ENCODE results near the gene SLC7A4.
A peak's percentile ranks its signal among the peaks of the same experiment; 100 is the strongest.

The SLC7A4 gene

DNA sequence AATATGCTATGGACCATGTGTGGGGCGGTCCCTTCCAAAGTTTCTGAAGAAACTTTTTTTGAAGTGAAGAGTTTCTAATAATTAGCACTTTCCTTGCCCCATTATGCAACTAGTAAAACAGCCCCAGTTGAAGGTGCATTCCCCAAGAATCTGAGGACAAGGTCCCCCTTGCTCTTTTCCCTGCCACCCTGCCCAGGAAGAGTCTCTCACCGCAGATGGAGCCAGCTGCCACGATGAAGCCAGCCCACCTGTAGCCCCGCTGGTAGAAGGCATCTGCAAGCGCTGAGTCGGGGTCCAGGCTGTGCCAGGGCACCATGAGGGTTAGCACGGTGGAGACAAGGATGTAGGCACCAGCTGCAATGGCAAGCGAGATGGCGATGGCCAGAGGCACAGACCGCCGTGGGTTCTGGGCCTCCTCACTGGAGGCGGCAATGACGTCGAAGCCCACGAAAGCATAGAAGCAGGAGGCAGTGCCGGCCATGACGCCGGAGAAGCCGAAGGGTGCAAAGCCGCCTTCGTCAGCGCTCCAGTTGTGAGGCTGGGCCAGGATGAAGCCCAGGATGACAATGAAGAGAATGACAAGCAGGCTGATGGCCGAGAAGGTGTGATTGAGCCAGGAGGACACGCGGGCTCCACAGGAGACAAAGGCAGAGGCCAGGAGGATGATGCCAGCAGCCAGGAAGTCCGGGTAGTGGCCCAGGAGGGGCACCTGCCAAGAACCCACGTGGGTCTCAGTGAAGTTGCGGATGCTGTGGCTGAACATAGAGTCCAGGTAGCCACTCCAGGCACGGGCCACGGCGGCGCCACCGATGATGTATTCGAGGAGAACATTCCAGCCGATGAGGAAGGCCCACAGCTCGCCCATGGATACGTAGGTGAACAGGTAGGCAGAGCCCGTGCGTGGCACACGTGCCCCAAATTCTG is 1.5 kb downstream of the SLC7A4 start:
- DNase-seq (ENCODE audit: low read depth) = no peak
- no peak overlapping the region for H3K4me3 ChIP-seq (ENCODE audit: control insufficient read depth, low read depth, low read length)
- no peak for TF ChIP-seq CTCF (conservative IDR thresholded peaks at IDR 0.05; ENCODE audit: control insufficient read depth, insufficient read depth, low read depth, low read length)

GRCh38 chr22:21030032-21030431 is 2.3 kb downstream of the SLC7A4 start:
- no peak for TF ChIP-seq CTCF (conservative IDR thresholded peaks at IDR 0.05; ENCODE audit: control insufficient read depth, insufficient read depth, low read depth, low read length)

GRCh38 chr22:21029486-21030025 is 2.8 kb downstream of the SLC7A4 start:
- DNase-seq (ENCODE audit: low read depth) = no peak
- TF ChIP-seq CTCF (conservative IDR thresholded peaks at IDR 0.05; ENCODE audit: control insufficient read depth, insufficient read depth, low read depth, low read length) = no peak
- no peak overlapping the region for H3K4me3 ChIP-seq (ENCODE audit: control insufficient read depth, low read depth, low read length)

More at GRCh38 chr22:21030032-21030431, 2.3 kb downstream of the SLC7A4 start:
- DNase-seq (ENCODE audit: low read depth) = no peak
- H3K4me3 ChIP-seq (ENCODE audit: control insufficient read depth, low read depth, low read length) = no peak overlapping the region

DNA sequence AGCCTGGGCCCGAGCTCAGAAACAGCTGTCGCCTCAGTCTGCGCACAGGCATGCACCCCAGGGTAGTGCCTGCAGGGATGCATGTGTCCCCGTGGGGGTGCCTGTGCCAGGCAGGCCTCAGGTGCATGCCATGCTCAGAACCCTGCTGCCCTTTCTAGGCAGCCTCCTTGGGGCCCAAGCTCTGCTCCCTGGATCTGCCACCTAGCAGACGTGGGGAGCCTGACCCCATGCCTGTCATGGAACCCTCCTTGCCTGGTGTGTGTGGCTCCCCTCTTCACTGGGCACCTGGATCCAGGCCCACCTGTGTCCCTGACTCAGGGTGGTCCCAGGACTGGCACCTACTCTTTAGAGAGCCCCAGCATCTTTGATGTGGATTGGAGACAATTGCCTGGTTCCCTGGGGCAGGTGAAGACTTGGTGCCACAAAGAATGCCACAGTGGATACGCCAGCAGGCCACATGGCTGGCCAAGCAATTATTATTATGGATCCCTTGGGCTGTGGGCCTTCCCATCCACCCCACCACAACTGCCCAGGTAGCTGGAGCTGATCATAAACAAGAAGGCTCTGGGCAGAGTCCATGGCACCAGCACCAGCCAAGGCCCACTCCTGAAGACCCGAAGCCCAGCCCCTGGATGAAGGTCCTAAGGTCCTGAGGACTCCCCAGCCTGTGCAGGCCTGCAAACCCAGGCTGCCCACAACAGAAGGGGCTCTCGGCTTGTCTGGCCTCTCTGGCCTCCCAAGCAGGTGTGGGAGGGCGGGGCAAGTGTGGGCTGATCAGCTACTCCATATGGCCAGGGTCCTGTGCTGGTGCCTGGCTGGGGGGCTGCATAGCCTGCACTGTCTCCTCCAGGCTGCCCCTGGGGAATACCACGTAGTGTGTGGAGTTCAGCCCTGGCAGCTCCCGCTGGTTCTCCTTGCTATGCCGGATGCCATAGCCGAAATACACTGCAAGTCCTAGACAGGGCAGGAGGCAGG is 3.8 kb downstream of the SLC7A4 start:
- H3K4me3 ChIP-seq (ENCODE audit: control insufficient read depth, low read depth, low read length) = no peak overlapping the region
- TF ChIP-seq CTCF (conservative IDR thresholded peaks at IDR 0.05; ENCODE audit: control insufficient read depth, insufficient read depth, low read depth, low read length) = no peak
- DNase-seq (ENCODE audit: low read depth) = no peak

- peak; percentile 51 for DNase-seq (ENCODE audit: low read depth)
- no peak overlapping the region for H3K4me3 ChIP-seq (ENCODE audit: control insufficient read depth, low read depth, low read length)
- no peak for TF ChIP-seq CTCF (conservative IDR thresholded peaks at IDR 0.05; ENCODE audit: control insufficient read depth, insufficient read depth, low read depth, low read length)
These were observed 5.3 kb downstream of the SLC7A4 start for GRCh38 chr22:21026783-21027692.
